Activated T-cell treated with anti-CD3 and anti-CD28 coated beads, Interleukin-2, amount 50 U/mL, for 72 hours (primary cell): Measurements from ENCODE around the gene ZACN. TPM values are rescaled to one million over a fixed set of nuclear protein-coding genes. Genes with fewer than 3 reads are reported as not detected.

Source experiments
- ATAC-seq, 2 donors: fragments of 150-1000 bp; cut with Tn5 transposase; replicated peaks in 1 of 2; 2 replicates each; pipeline ENCODE4 v1.10.0; 2021; ENCODE audit warnings: moderate library complexity in 2 of 2, mild to moderate bottlenecking in 1 of 2
- DNase-seq, 2 donors: peaks; one replicate each; pipeline ENCODE4 v3.0.0; 2021 to 2022; ENCODE audit warnings: mixed read lengths in 1 of 2
- H3K27ac Mint-ChIP-seq: one replicate; pipeline ENCODE4 v1.8.0; 2022; ENCODE audit warnings: mild to moderate bottlenecking, moderate library complexity, mixed read lengths
- H3K27me3 Mint-ChIP-seq: one replicate; pipeline ENCODE4 v1.8.0; 2022; ENCODE audit warnings: low read depth, mixed read lengths
- H3K36me3 Mint-ChIP-seq, 2 donors: one replicate each; pipeline ENCODE4 v1.8.0; 2022; ENCODE audit warnings: mixed read lengths in 2 of 2, mild to moderate bottlenecking in 1 of 2; ENCODE audit not compliant: insufficient read depth in 2 of 2
- H3K4me1 Mint-ChIP-seq: one replicate; pipeline ENCODE4 v1.8.0; 2022; ENCODE audit warnings: low read depth, mixed read lengths
- H3K4me3 Mint-ChIP-seq, 2 donors: one replicate each; pipeline ENCODE4 v1.8.0; 2022; ENCODE audit warnings: mild to moderate bottlenecking in 2 of 2, mixed read lengths in 2 of 2, moderate library complexity in 2 of 2
- H3K9me3 Mint-ChIP-seq, 2 donors: one replicate each; pipeline ENCODE4 v1.8.0; 2022; ENCODE audit warnings: mixed read lengths in 2 of 2
- total RNA-seq, 2 donors: library from RNA; stranded (reverse); gene quantifications; one replicate each; pipeline ENCODE4 v1.2.3, GENCODE V29; 2022

ZACN gene
- total RNA-seq, 2 donors from 2014 or later, result 9.1 to 10.3 TPM

GRCh38 chr17:76125922-76126321 lies 46.9 kb downstream of the ZACN start:
- ATAC-seq (no peak), DNase-seq (no peak)
- Mint-ChIP-seq H3K27me3 (no peaks in the 10 kb centered on the region), H3K4me1 (peaks cover 43% of the 10 kb centered on the region), H3K9me3 (no peaks in the 10 kb centered on the region), H3K27ac (no peak overlapping the region), H3K36me3 (no peaks in the 10 kb centered on the region), H3K4me3 (no peak overlapping the region)

DNA sequence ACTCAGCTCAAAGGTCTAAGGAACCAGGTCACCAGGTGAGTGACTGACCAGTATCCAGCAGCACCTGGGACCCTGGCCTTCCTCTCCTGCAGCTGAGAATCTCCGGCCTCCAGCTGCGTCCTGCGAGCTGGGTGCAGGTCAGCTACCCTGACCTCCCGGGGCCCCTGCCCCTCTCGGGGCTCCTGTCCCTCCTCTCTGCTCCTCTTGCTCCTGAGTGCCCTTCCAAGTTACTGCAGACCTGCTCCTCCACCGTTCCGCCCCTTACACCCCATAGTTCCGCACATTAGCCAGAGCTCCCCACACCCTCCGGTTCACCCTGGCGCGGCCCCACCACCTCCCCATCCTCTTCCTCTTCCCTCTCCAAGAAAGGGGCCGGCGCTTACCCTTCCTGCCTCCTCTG lies 51.5 kb downstream of the ZACN start:
- H3K9me3 Mint-ChIP-seq, result no peaks in the 10 kb centered on the region
- H3K27me3 Mint-ChIP-seq, result no peaks in the 10 kb centered on the region
- no peak overlapping the region for H3K27ac Mint-ChIP-seq
- DNase-seq (no peak), ATAC-seq (no peak)
- H3K4me1 Mint-ChIP-seq, result peaks cover 33% of the 10 kb centered on the region
- no peak overlapping the region for H3K4me3 Mint-ChIP-seq
- no peaks in the 10 kb centered on the region for H3K36me3 Mint-ChIP-seq

- Mint-ChIP-seq H3K9me3 (no peaks in the 10 kb centered on the region), H3K27me3 (no peaks in the 10 kb centered on the region), H3K4me1 (peaks cover 27% of the 10 kb centered on the region), H3K36me3 (no peaks in the 10 kb centered on the region), H3K4me3 (no peak overlapping the region), H3K27ac (no peak overlapping the region)
- no peak for DNase-seq
- ATAC-seq, result no peak
Observed at GRCh38 chr17:76131051-76131691, 52.2 kb downstream of the ZACN start.

DNA sequence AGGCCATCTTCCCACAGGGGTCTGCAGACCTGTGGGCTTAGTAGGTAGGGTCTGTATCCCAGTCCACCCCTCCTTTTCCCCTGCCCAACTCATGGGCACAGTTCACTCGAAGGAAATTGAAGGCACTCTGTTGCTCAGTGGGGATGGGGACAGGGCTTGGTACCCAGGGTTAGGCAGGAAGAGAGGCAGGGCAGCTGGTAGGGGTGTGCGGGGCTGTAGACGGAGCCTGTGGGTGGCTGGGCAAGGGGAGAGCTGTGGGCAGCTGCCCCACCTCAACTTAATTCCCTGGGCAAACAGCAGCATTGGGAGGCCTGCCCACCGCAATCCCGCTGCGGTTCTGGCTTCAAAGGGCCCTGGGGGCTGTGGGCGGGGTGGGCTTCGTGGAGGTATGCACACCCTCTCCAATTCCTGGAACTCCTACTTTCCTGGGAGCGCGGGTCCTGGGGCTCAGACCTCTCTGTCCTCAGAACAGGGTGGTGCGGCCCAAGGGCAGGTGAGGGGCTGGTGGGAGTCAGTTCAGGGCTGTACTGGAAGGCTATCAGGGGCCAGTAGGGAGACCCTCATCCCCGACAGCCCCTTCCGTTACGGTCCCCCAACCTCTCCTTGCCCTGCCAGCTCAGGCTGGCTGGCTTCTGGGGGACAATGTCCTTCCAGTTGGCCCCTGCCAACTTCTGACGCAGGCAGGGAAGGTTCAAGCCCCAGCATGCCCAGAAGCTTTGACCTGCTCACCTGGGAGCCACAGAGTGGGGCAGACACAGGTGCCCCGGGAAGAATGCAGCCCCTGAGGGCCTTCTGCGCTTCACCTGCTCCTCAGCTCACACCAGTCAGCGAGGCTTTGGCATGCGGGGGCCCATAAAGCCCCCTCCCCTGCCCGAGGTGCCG lies 53.0 kb downstream of the ZACN start:
- Mint-ChIP-seq H3K9me3 (no peaks in the 10 kb centered on the region), H3K36me3 (no peaks in the 10 kb centered on the region), H3K27me3 (no peaks in the 10 kb centered on the region), H3K27ac (no peak overlapping the region), H3K4me1 (peaks cover 20% of the 10 kb centered on the region), H3K4me3 (no peak overlapping the region)
- no peak for DNase-seq
- ATAC-seq, result no peak

Other genes with a start within 250 kb of the ZACN start
- gene UNC13D, start 234.8 kb upstream of the ZACN start, total RNA-seq, result 10 to 100 TPM; 89.0 to 97.6 TPM
- 100 to 1,000 TPM in 1 of 2 donors, 10 to 100 TPM in 1; 90.2 to 109 TPM for gene WBP2, start 223.8 kb upstream of the ZACN start, total RNA-seq
- 10 to 100 TPM; 16.5 to 24.1 TPM for gene TRIM47, start 200.6 kb upstream of the ZACN start, total RNA-seq
- gene TRIM65, start 182.2 kb upstream of the ZACN start, total RNA-seq, result 10 to 100 TPM; 24.0 to 30.7 TPM
- gene MRPL38, start 174.3 kb upstream of the ZACN start, total RNA-seq, result 100 to 1,000 TPM; 101 to 117 TPM
- gene FBF1, start 138.1 kb upstream of the ZACN start, total RNA-seq, result 10 to 100 TPM; 19.9 to 26.7 TPM
- 10 to 100 TPM; 28.2 to 28.6 TPM for gene ACOX1, start 100.0 kb upstream of the ZACN start, total RNA-seq
- 10 to 100 TPM; 18.2 to 21.8 TPM for gene TEN1, start 99.9 kb upstream of the ZACN start, total RNA-seq
- gene CDK3, start 78.3 kb upstream of the ZACN start, total RNA-seq, result 1 to 10 TPM; 8.7 to 9.1 TPM
- under 1 TPM; 0.09 to 0.19 TPM for gene EVPL, start 51.9 kb upstream of the ZACN start, total RNA-seq
- 100 to 1,000 TPM; 138 to 144 TPM for gene SRP68, start 6.7 kb upstream of the ZACN start, total RNA-seq
- gene GALR2, start 4.4 kb upstream of the ZACN start, total RNA-seq, result 10 to 100 TPM in 1 of 2 donors, 1 to 10 TPM in 1; 9.5 to 10.6 TPM
- 10 to 100 TPM; 66.7 to 77.8 TPM for gene EXOC7, start 24.6 kb downstream of the ZACN start, total RNA-seq
- 1 to 10 TPM; 1.4 to 1.5 TPM for gene FOXJ1, start 62.1 kb downstream of the ZACN start, total RNA-seq
- gene RNF157, start 161.3 kb downstream of the ZACN start, total RNA-seq, result 100 to 1,000 TPM in 1 of 2 donors, 10 to 100 TPM in 1; 91.9 to 100 TPM
- gene UBALD2, start 186.2 kb downstream of the ZACN start, total RNA-seq, result 100 to 1,000 TPM; 629 to 707 TPM
- gene QRICH2, start 229.1 kb downstream of the ZACN start, total RNA-seq, result 1 to 10 TPM; 3.1 to 4.5 TPM